CD8-positive, alpha-beta memory T cell (primary cell): ENCODE measurements around the gene VWF. TPM values are rescaled to one million over a fixed set of nuclear protein-coding genes. Genes with fewer than 3 reads are reported as not detected.
"Not testable (repeated sequence)": the region's sequence is repeated elsewhere in the genome, so short reads cannot be mapped to it uniquely, and the experiment has no call there.

Experiments
- CTCF ChIA-PET: fragments of 350-600 bp; sonication (Branson Sonifier 250); formaldehyde crosslinking; loops from one replicate; lab custom pipeline; 2021; ENCODE audit warnings: antibody characterized with exemption; lab: Charles Lee
- POLR2A ChIA-PET: fragments of 350-600 bp; sonication (Branson Sonifier 250); formaldehyde crosslinking; loops from one replicate; lab custom pipeline; 2021; ENCODE audit warnings: antibody characterized with exemption; lab: Charles Lee
- DNase-seq, 5 donors: peaks; one replicate each; pipeline versions ENCODE4 v3.0.0 to v3.0.0-alpha.2; 2020 to 2022; ENCODE audit warnings: mixed read lengths in 1 of 5
- H3K27ac ChIP-seq: one replicate; pipeline ENCODE4 v1.7.0; 2013; ENCODE audit warnings: low read depth, mild to moderate bottlenecking, low read length, moderate library complexity
- H3K27me3 ChIP-seq: 2 replicates; pipeline ENCODE4 v1.7.0; 2013; ENCODE audit warnings: low read length, mild to moderate bottlenecking; ENCODE audit not compliant: insufficient read depth, poor library complexity, severe bottlenecking
- H3K36me3 ChIP-seq: 2 replicates; pipeline ENCODE4 v1.7.0; 2013; ENCODE audit warnings: mild to moderate bottlenecking, low read length, moderate library complexity; ENCODE audit not compliant: insufficient read depth
- H3K4me1 ChIP-seq: 2 replicates; pipeline ENCODE4 v1.7.0; 2013; ENCODE audit warnings: mild to moderate bottlenecking, low read length, moderate library complexity; ENCODE audit not compliant: insufficient read depth
- H3K4me3 ChIP-seq: 2 replicates; pipeline ENCODE4 v1.7.0; 2013; ENCODE audit warnings: mild to moderate bottlenecking, low read length
- H3K9me3 ChIP-seq: 2 replicates; pipeline ENCODE4 v1.7.0; 2013; ENCODE audit warnings: mild to moderate bottlenecking, low read length
- H3K27ac Mint-ChIP-seq, 8 donors: one replicate each; pipeline ENCODE4 v1.8.0; 2020 to 2021; ENCODE audit warnings: mixed read lengths in 8 of 8, mild to moderate bottlenecking in 6 of 8, inconsistent platforms in 3 of 8, moderate library complexity in 3 of 8
- H3K27me3 Mint-ChIP-seq, 2 donors: one replicate each; pipeline ENCODE4 v1.8.0; 2020 to 2021; ENCODE audit warnings: mixed read lengths in 2 of 2, mild to moderate bottlenecking in 1 of 2, moderate library complexity in 1 of 2
- H3K36me3 Mint-ChIP-seq, 3 donors: one replicate each; pipeline ENCODE4 v1.8.0; 2020 to 2021; ENCODE audit warnings: mixed read lengths in 3 of 3, inconsistent platforms in 1 of 3, mild to moderate bottlenecking in 1 of 3
- H3K4me1 Mint-ChIP-seq, 3 donors: one replicate each; pipeline ENCODE4 v1.8.0; 2020 to 2021; ENCODE audit warnings: mixed read lengths in 3 of 3, inconsistent platforms in 1 of 3, mild to moderate bottlenecking in 1 of 3
- H3K4me3 Mint-ChIP-seq, 7 donors: one replicate each; pipeline ENCODE4 v1.8.0; 2020 to 2021; ENCODE audit warnings: mixed read lengths in 7 of 7, mild to moderate bottlenecking in 6 of 7, moderate library complexity in 4 of 7, inconsistent platforms in 2 of 7
- H3K9me3 Mint-ChIP-seq, 5 donors: one replicate each; pipeline ENCODE4 v1.8.0; 2020 to 2022; ENCODE audit warnings: mixed read lengths in 5 of 5, mild to moderate bottlenecking in 3 of 5, moderate library complexity in 2 of 5, inconsistent platforms in 1 of 5
- polyA plus RNA-seq: library from polyadenylated mRNA; unstranded; fragments of 300-500 nt; fragmentation: Illumina TruSeq; gene quantifications from one replicate; pipeline ENCODE4 v1.2.3, GENCODE V29; 2021
- total RNA-seq, 2 experiments: library from RNA; stranded (reverse); gene quantifications; one replicate each; pipeline ENCODE4 v1.2.3, GENCODE V29; 2021

Gene VWF
- total and polyA plus RNA-seq, 3 experiments from 2014 or later, result 0.02 TPM; not detected in 2

GRCh38 chr12:6106218-6106617, 18.3 kb downstream of the VWF start:
- peaks cover 0 to under 1% of the 10 kb centered on the region in 2 donors for H3K27me3 Mint-ChIP-seq
- H3K4me3 Mint-ChIP-seq, result no peak overlapping the region
- no peak overlapping the region for H3K4me3 ChIP-seq
- H3K27ac ChIP-seq, result no peak overlapping the region
- no peaks in the 10 kb centered on the region for H3K36me3 ChIP-seq
- H3K36me3 Mint-ChIP-seq, result no peaks in the 10 kb centered on the region
- H3K9me3 Mint-ChIP-seq, result peaks cover 0 to 2% (median 0%) of the 10 kb centered on the region in 5 donors
- POLR2A ChIA-PET, result no interaction called here
- no peak for DNase-seq
- H3K27me3 ChIP-seq, result no peaks in the 10 kb centered on the region
- no peaks in the 10 kb centered on the region for H3K4me1 ChIP-seq
- no peak overlapping the region for H3K27ac Mint-ChIP-seq
- CTCF ChIA-PET, result no interaction called here
- H3K4me1 Mint-ChIP-seq, result no peaks in the 10 kb centered on the region
- H3K9me3 ChIP-seq, result no peaks in the 10 kb centered on the region

- no peak overlapping the region for H3K4me3 ChIP-seq
- peaks cover 0 to 3% of the 10 kb centered on the region in 2 donors for H3K27me3 Mint-ChIP-seq
- no peaks in the 10 kb centered on the region for H3K9me3 ChIP-seq
- H3K27ac ChIP-seq, result no peak overlapping the region
- no peak for DNase-seq
- H3K4me1 Mint-ChIP-seq, result no peaks in the 10 kb centered on the region
- POLR2A ChIA-PET, result no interaction called here
- H3K27ac Mint-ChIP-seq, result no peak overlapping the region
- no peak overlapping the region for H3K4me3 Mint-ChIP-seq
- H3K9me3 Mint-ChIP-seq, result peaks cover 0 to 2% (median 0%) of the 10 kb centered on the region in 5 donors
- CTCF ChIA-PET, result no interaction called here
- no peaks in the 10 kb centered on the region for H3K4me1 ChIP-seq
- H3K36me3 Mint-ChIP-seq, result no peaks in the 10 kb centered on the region
- H3K36me3 ChIP-seq, result no peaks in the 10 kb centered on the region
- no peaks in the 10 kb centered on the region for H3K27me3 ChIP-seq
Observed at GRCh38 chr12:6104842-6105241, 19.6 kb downstream of the VWF start.

DNA sequence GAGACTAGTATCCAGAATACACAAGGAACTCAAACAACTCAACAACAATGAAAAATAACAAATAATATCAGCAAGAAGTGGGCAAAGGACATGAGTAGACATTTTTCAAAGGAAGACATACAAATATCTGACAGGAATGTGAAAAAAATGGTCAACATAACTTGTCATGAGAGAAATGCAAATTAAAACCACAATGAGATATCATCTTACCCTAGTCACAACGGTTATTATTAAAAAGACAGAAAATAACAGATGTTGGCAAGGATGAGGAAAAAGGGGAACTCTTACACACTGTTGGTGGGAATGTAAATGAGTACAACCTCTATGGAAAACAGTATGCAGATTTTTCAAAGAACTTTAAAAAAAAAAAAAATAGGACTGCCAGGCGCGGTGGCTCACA, 20.4 kb downstream of the VWF start:
- Histone ChIP-seq H3K36me3 (no peaks in the 10 kb centered on the region), H3K4me1 (no peaks in the 10 kb centered on the region), H3K27me3 (no peaks in the 10 kb centered on the region), H3K9me3 (no peaks in the 10 kb centered on the region), H3K4me3 (no peak overlapping the region), H3K27ac (no peak overlapping the region)
- Mint-ChIP-seq H3K27me3 (peaks cover 0 to 3% of the 10 kb centered on the region in 2 donors), H3K4me3 (no peak overlapping the region), H3K27ac (no peak overlapping the region), H3K36me3 (no peaks in the 10 kb centered on the region), H3K4me1 (no peaks in the 10 kb centered on the region), H3K9me3 (no peaks in the 10 kb centered on the region)
- ChIA-PET POLR2A (no interaction called here), CTCF (no interaction called here)
- no peak for DNase-seq

GRCh38 chr12:6102021-6102420, 22.4 kb downstream of the VWF start:
- H3K27ac ChIP-seq, H3K36me3 Mint-ChIP-seq, H3K4me1 Mint-ChIP-seq, H3K4me3 Mint-ChIP-seq, H3K9me3 Mint-ChIP-seq, CTCF ChIA-PET, H3K27ac Mint-ChIP-seq, H3K9me3 ChIP-seq, H3K4me1 ChIP-seq, H3K27me3 ChIP-seq, H3K36me3 ChIP-seq, POLR2A ChIA-PET, H3K4me3 ChIP-seq, DNase-seq: not testable (repeated sequence)
- H3K27me3 Mint-ChIP-seq, result peaks cover 2 to 17% of the 10 kb centered on the region in 2 donors

GRCh38 chr12:6099316-6099715, 25.2 kb downstream of the VWF start:
- Histone ChIP-seq H3K4me1 (no peaks in the 10 kb centered on the region), H3K27ac (no peak overlapping the region), H3K27me3 (no peaks in the 10 kb centered on the region), H3K9me3 (no peaks in the 10 kb centered on the region), H3K36me3 (no peaks in the 10 kb centered on the region), H3K4me3 (no peak overlapping the region)
- H3K36me3 Mint-ChIP-seq, result no peaks in the 10 kb centered on the region
- H3K4me3 Mint-ChIP-seq, result no peak overlapping the region
- CTCF ChIA-PET, result no interaction called here
- no peak overlapping the region for H3K27ac Mint-ChIP-seq
- no peak for DNase-seq
- peaks cover 10 to 40% of the 10 kb centered on the region in 2 donors for H3K27me3 Mint-ChIP-seq
- POLR2A ChIA-PET, result no interaction called here
- H3K4me1 Mint-ChIP-seq, result no peaks in the 10 kb centered on the region
- H3K9me3 Mint-ChIP-seq, result peaks cover 0 to 2% (median 0%) of the 10 kb centered on the region in 5 donors

DNA sequence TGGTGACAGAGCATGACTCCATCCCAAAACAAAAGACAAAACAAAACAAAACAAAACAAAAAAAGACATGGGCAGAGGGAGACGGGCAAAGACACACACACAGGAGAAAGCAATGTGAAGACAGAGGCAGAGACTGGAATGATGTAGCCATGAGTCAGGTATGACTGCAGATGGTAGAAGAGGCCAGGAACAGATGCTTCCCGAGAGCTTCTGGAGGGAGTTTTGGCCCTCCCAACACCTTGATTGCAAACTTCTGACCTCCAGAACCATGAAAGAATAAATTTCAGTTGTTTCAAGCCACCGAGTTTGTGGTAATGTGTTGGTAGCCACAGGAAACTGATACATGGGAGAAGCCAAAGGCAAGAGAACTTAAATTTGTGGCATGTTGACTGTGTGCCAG, 27.1 kb downstream of the VWF start:
- Histone ChIP-seq H3K36me3 (no peaks in the 10 kb centered on the region), H3K4me1 (no peaks in the 10 kb centered on the region), H3K27me3 (no peaks in the 10 kb centered on the region), H3K27ac (no peak overlapping the region), H3K9me3 (no peaks in the 10 kb centered on the region), H3K4me3 (no peak overlapping the region)
- Mint-ChIP-seq H3K27ac (no peak overlapping the region), H3K4me3 (no peak overlapping the region), H3K27me3 (peaks cover 18 to 59% of the 10 kb centered on the region in 2 donors), H3K36me3 (no peaks in the 10 kb centered on the region), H3K4me1 (no peaks in the 10 kb centered on the region), H3K9me3 (peaks cover 0 to 2% (median 0%) of the 10 kb centered on the region in 5 donors)
- POLR2A ChIA-PET, result no interaction called here
- CTCF ChIA-PET, result no interaction called here
- DNase-seq, result no peak

DNA sequence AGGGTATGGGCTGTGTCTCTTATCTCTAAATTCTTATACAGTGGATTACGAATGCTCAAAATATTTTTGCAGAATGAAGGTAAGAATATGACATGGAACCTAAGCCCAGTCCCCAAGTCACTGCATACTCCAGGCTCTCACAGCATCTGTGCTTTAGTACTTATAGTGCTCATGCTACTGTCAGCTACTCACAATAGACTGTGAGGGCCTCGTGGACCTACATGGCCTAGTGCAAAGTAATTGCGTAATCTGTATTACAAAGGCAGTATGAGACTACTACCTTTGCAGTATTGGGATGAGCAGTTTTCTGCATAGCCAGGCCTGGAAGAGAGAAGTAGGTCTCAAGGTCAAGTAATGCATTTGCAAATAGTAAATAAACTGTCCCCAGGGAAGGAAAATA, 27.9 kb downstream of the VWF start:
- Histone ChIP-seq H3K36me3 (no peaks in the 10 kb centered on the region), H3K27ac (no peak overlapping the region), H3K4me1 (no peaks in the 10 kb centered on the region), H3K27me3 (no peaks in the 10 kb centered on the region), H3K4me3 (no peak overlapping the region), H3K9me3 (no peaks in the 10 kb centered on the region)
- H3K9me3 Mint-ChIP-seq, result peaks cover 0 to 2% (median 0%) of the 10 kb centered on the region in 5 donors
- H3K4me3 Mint-ChIP-seq, result no peak overlapping the region
- H3K4me1 Mint-ChIP-seq, result no peaks in the 10 kb centered on the region
- H3K27me3 Mint-ChIP-seq, result peaks cover 18 to 61% of the 10 kb centered on the region in 2 donors
- H3K36me3 Mint-ChIP-seq, result no peaks in the 10 kb centered on the region
- ChIA-PET CTCF (no interaction called here), POLR2A (no interaction called here)
- H3K27ac Mint-ChIP-seq, result no peak overlapping the region
- no peak for DNase-seq

DNA sequence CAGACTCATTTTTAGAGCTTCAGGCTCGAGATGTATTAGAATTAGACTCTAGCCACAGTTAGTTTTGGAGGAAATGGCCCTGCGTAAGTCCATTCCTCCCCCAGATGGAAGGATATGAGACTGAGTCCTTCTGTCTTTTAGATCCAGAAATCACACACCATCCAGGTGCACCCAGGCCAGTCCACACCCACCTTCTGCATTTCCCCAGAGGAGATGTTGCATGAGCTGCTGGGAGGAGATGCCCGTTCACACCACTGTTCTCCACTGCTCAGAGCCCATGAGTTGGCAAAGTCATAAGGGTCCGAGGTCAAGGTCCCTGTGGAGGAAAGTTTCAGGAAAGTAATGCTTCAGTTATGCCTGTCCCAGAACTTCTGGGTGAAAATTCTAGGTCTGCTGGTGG, 29.2 kb downstream of the VWF start:
- Mint-ChIP-seq H3K4me3 (no peak overlapping the region), H3K36me3 (no peaks in the 10 kb centered on the region), H3K4me1 (peaks cover 0 to 4% (median 0%) of the 10 kb centered on the region in 3 donors), H3K27ac (no peak overlapping the region), H3K9me3 (peaks cover 0 to 2% (median 0%) of the 10 kb centered on the region in 5 donors), H3K27me3 (peaks cover 21 to 66% of the 10 kb centered on the region in 2 donors)
- Histone ChIP-seq H3K27ac (no peak overlapping the region), H3K36me3 (no peaks in the 10 kb centered on the region), H3K27me3 (no peaks in the 10 kb centered on the region), H3K9me3 (no peaks in the 10 kb centered on the region), H3K4me3 (no peak overlapping the region), H3K4me1 (no peaks in the 10 kb centered on the region)
- ChIA-PET POLR2A (no interaction called here), CTCF (no interaction called here)
- no peak for DNase-seq

DNA sequence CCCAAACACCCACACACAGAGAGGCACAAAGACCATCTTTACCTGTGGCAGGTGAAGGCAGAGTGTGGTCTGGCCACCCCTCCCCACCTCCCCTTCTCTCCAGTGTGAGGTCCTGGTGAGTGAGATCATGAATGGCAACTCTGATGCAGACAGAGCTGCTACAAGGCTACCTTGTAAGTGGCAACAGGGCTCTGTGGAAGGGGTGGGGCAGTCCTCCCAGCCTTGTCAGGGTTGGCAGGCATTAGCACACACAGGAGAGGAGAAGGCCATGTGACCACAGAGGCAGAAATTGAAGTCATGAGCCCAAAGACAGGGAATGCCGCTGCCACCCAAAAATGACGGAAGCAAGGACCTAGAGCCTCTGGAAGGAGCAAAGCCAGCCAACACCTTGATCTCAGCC, 30.7 kb downstream of the VWF start:
- Histone ChIP-seq H3K27me3 (no peaks in the 10 kb centered on the region), H3K27ac (no peak overlapping the region), H3K4me3 (no peak overlapping the region), H3K4me1 (no peaks in the 10 kb centered on the region), H3K9me3 (no peaks in the 10 kb centered on the region), H3K36me3 (no peaks in the 10 kb centered on the region)
- Mint-ChIP-seq H3K9me3 (peaks cover 0 to 2% (median 0%) of the 10 kb centered on the region in 5 donors), H3K36me3 (no peaks in the 10 kb centered on the region), H3K4me3 (no peak overlapping the region), H3K4me1 (peaks cover 0 to 4% (median 0%) of the 10 kb centered on the region in 3 donors), H3K27ac (peak overlapping the region in 1 of 8 donors; percentile 17), H3K27me3 (peaks cover 26 to 75% of the 10 kb centered on the region in 2 donors)
- POLR2A ChIA-PET, result no interaction called here
- CTCF ChIA-PET, result no interaction called here
- no peak for DNase-seq
